ENCODE data around the gene CP.
"Not testable (repeated sequence)": the region's sequence is repeated elsewhere in the genome, so short reads cannot be mapped to it uniquely, and the experiment has no call there.

CP gene

DNA sequence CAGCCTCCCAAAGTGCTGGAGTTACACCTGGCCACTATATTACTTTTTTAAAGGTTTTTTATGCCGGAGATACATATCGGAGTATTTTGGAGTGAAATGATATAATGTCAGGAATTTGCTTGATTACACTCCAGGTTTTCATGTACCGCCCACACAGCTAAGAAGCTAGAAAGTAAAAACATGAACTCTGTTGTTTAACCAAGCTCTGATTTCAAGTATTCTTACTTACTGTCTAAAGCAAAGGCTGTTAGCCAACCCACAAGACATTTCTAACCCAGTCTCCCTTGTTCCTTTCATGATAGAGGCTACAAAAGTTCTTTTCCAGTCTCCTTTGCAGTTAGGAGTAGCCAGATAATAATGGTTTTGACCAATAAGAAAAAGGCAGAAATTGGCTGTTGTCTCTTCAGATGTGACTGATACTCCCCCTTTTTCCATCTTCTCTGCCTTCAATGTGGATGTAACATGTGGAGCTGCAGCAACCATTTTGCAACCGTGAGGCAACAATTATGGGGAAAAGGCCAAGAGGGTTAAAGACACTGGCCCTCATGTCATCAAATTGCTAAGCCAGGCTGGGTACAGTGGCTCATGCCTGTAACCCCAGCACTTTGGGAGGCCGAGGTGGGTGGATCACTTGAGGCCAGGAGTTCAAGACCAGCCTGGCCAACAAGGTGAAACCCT is 6.1 kb upstream of the CP start:
- no peak for DNase-seq (ENCODE audit: low spot score)

DNA sequence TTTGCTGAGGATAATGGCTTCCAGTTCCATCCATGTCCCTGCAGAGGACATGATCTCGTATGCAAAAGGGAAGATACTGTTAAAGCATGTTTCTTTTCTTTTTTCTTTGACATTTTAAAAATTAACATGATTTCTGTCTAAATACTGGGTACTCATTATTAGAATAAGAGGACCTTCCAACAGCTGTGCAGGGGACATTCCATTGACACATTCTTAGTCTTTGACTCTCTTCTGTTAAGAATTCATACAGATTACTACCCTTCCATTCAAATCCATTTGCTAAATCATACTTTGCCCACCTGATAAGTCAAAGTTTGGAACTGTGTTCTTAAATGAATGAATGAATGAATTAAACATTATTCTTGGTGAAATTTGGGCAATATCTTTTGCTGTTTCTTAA is 5.1 kb upstream of the CP start:
- peak; percentile 49 for DNase-seq (ENCODE audit: low spot score)

DNA sequence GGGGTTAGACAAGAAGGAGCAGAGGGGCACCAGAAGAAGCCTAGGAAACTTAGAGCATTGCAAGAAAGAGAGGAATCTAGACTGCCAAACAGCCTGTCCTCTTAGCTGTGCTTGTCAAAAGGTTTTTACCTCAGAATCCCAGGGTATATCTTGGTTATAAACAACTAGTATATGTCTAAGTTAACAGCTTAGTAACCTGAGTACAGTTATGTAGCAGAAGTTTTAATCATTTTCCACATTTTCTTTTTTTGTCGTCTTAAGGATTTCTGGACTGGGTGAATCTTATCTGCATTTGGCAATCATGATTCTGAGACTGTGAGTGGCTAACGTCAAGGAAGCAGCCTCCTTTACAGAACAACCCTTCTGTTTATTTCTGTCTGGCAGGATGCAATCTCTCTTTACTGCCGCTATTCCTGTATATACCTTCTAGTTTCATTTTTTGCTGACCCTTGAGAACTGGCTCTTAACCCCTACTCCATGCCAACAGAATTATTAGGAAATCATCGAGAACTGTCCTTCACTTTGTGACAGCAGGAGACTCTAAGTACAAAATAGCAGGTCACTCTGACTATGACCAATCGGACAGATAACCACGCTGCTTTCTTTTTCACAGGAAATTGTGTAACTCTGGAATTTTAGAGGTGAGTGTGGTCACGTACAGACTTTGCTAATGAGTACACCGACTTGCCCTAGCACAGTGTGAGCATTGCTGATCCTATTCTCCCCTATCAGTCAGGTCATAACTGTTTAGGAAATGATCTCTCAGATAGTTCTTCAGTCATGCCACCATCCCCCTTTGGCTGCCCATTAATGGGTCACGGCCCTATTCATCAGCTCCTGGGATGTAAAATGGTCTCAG is 3.3 kb upstream of the CP start:
- peak; percentile 98 for DNase-seq (ENCODE audit: low spot score)

DNA sequence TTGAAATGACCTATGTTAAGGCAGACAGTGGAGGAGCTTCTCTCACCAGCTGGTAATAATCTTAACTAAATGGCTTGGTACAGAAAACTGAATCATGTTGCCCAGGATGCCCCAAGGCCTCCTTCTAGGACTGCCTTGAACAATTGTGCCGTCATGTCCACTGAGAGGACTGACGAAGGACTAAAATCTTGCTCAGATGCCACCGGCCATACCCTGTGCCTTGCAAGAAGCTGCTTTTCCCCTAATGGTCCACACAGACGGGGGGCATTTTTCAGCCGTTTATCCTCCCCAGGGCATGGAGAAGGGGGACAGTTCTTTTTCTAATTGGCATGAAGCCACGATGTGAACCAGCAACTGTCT is 1.8 kb upstream of the CP start:
- no peak for DNase-seq (ENCODE audit: low spot score)

DNA sequence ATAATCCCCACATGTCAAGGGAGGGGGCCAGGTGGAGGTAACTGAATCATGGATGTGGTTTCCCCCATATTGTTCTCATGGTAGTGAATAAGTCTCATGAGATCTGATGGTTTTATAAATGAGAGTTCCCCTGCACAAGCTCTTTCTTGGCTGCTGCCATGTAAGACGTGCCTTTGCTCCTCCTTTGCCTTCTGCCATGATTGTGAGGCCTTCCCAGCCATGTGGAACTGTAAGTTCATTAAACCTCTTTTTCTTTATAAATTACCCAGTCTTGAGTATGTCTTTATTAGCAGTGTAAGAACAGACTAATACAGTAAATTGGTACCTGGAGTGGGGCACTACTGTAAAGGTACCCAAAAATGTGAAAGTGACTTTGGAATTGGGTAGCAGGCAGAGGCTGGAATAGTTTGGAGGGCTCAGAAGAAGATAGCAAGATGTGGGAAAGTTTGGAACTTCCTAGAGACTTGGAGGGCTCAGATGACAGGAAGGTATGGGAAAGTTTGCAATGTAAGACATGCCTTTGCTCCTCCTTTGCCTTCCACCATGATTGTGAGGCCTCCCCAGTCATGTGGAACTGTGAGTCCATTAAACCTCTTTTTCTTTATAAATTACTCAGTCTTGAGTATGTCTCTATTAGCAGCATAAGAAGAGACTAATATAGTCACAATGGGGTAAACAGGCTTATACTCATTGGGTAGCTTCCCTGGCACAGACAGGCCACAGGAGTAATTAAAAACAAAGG is 2.1 kb downstream of the CP start:
- not testable (repeated sequence) for DNase-seq (ENCODE audit: low spot score)

DNA sequence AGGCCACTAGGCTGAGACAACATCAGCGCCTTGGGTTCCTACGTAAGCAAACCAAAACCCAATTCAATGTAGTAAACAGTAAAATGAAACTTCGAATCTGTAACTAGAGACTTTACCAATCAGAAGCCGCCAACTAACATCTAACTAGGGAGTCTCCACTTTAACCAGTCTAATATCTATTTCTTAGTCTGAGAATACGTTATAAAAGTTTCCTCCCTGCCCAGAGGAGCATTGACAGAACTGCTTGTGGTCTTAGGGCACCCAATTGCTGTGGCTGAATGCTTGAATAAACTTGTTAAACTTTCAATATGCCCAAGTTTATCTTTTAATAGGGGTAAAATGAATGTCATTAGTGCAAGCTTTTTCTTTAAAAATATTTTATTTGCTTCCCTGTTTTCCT is 4.3 kb downstream of the CP start:
- DNase-seq (ENCODE audit: low spot score): no peak

DNA sequence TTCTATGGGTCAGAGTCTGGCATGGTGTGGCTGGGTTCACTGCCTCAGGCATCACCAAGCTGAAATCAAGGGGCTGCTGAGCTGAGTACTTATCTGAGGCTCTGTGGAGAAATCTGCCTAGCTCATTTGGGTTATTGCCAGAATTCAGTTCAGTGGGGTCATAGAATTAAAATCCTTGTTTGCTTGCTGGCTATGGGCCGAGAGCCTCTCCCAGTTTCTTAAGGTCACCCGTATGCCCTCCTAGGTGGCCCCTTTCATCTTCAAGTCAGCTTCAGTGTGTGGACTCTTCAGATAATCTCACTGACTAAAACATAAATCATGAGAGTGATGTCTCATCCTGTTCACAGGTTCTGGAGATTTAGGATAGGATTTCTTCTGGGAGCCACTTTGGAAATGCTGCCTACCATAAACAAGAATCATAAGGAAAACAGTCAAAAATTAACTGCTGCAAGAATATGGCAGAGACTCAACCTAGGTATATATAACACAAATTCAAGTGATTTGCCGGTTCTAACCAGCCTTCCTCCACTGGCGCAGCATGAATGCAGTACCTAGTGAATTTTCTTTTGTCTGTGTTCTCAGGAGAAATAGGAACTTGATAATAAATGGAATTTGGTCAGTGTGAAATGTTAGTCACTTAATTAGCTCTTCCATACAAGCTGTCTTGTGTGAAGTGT is 5.3 kb downstream of the CP start:
- no peak for DNase-seq (ENCODE audit: low spot score)

DNA sequence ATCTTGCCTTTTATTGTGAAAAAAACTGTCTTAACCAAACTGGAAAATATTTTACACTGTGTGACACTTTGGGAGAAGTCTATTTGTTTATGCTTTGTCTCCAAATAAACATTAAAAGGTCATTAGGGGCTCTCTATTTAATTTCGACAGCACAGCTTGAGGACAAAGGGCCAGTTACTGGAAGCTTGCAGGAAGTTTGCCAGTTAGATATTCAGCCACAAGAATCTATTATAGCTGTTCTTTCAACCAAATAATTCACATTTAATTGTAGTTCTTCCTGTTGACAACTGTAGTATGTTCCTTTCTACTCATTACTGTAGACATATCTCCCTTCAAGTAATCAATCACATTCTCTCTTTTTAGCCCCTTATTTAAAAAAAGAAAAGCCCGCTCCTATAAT is 6.1 kb downstream of the CP start:
- no peak for DNase-seq (ENCODE audit: low spot score)

DNA sequence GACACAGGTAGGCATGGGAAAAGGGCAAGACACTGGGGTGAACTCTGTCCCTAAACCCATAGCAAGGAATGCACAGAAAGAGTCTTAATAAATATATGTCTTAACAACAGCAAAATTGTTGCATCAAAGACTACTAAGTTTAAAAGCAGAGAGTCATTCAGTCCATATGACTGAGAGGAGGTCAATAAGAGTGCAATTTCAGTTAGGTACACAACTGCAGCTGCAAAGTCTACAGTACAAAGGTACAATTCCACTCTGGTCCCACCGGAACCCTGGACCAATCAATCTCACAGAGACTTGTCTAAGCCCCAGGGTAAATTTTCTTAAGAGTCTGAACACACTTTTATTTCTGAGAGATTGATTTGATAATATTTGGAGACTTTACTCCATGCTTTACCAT is 6.9 kb downstream of the CP start:
- DNase-seq (ENCODE audit: low spot score): no peak

DNA sequence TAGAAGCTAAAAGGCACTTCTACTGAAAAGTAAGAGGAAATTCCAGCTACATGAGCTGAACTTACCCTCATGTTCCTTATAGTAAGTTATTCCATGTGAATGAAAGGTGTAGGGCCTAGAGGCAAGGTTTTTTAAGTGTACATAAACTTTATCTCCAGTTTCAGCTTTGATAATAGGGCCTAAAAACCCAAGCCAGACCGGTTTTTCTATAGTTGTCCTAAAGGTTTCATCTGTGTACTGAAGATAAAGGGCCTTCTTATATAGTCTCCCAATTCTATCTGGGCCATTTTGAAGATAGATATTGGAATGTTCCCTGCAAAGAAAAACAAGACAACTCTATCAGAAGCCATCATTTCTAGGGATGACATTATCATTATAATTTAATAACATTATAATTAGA is 9.2 kb downstream of the CP start:
- DNase-seq (ENCODE audit: low spot score): no peak

DNA sequence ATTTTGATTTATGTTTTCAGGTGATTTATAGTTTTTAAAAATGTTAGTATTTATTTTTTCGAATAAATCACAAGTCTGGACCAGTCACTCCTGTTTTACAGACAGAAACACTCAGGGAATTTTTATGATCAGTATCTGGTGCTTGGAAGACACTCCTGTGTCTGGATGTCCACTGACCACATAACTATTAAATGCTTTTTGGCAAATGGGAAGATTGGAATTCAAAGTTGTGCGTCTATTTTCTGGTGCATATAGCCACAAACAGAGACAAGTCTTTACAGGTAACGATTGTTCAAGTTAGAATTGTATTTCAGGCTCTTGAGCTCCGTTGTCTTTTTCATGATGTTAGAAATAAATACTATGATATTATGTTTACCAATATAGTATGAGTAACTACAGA is 12.2 kb downstream of the CP start:
- no peak for DNase-seq (ENCODE audit: low spot score)

DNA sequence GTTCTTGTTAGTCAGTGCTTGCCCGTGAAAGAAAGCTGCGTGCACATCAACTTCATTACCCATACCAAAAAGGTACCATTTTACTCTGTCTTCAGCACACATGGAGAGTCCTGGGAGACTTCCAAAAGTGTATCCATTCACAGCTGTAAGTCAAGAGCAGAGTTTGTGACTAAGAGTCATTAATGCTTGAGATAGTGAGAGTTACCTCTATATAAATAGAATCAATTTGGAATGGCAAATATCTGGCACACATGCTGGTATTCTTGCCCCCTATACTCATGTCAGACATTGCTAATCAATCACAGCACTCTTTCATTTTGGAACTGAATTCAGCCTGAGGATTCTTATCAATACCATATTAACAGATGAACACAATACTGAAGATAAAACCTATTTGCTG is 14.2 kb downstream of the CP start:
- no peak for DNase-seq (ENCODE audit: low spot score)

DNA sequence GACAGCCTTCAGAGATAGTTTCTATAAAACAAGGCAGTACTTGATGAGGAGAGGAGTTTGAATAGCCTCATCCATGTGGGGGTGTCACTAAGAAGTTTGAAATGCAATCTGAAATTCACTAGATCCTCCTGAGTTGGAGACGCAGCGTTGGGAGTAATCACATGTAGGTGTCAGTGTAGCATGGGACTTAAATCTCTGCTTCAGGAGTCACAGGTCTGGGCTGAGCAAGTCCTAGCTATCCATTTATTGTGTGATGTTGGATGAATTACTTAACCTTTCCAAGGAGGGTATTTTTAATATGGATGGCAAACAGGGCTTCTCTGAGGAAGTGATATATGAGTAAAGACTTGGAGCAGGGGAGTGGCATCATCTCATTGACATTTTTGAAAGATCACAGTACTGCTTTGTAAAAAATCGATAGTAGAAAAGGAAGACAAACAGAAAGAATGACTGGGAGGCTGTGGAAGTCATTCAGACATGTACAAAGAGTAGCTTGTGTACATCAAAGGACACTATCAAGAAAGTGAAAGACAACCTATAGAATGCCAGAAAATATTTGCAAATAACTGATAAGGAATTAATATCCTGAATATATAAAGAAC is 17.1 kb downstream of the CP start:
- no peak for DNase-seq (ENCODE audit: low spot score)

DNA sequence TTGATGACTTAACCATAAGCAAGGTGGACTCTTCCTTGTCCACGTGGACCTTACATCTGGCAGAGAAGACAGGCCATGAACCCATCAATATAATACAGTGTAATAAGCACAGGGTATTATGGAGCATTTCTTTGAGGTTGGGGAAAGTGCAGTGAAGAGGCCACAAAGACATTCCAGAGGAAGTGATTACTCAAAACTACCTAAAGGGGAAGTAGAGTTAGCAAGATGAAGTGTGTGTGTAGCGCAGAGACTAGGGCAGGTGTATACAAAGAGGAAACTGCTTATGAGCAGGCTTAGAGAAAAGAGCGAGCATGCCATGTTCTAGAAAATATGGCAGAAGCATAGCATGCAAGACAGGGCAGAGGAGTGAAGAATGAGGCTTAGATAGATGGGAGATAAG is 17.9 kb downstream of the CP start:
- DNase-seq (ENCODE audit: low spot score): no peak

DNA sequence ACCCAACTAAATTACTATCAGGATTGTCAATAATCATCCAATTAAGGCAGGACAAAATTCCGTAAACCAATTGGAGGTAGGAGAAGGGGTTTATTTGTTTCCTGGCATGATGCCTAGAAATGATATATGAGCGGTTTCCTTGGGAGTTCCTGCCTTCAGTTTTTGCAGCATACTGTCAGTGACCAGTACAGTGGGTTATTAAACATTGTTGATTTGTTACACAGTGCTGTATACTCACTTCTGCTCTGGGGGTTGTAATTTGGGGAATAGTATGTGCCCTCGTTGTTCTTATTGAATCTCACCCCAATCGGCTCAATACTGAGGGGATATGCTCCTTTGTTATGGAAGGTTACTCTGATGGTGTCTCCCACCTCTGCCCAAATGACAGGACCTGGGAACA is 22.2 kb downstream of the CP start:
- DNase-seq (ENCODE audit: low spot score): no peak

DNA sequence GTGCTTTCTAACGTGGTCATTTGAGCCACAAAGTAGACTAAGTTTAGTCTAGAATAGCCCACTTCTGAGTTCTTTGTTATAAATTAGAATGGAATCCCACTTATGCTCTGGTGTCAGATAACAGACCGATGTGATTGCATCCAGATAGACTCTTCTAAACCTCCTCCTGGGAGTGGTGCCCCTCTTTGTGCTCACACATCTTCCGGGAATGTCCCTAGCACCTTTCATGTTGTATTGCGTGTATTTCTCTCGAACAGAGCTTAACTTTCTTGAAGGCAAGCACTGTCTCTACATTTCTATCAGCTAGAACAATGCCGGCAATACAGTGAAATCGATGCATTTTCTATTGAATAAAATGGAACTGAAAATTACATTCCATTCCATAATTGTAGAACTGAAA is 23.0 kb downstream of the CP start:
- DNase-seq (ENCODE audit: low spot score): no peak

DNA sequence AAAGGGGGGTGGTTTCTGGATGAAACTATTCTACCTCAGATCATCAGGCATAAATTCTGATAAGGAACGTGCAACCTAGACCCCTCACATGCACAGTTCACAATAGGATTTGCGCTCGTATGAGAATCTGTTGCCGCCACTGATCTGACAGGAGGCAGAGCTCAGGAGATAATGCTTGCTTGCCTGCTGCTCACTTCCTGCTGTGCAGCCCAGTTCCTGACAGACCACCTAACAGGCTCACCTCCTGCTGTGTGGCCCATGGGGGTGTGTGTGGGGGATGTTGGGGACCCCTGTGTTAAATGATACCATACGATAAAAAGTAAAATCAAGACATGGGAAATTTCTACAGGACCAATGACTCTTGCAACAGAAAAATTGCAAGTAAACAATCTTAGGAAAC is 24.0 kb downstream of the CP start:
- no peak for DNase-seq (ENCODE audit: low spot score)

DNA sequence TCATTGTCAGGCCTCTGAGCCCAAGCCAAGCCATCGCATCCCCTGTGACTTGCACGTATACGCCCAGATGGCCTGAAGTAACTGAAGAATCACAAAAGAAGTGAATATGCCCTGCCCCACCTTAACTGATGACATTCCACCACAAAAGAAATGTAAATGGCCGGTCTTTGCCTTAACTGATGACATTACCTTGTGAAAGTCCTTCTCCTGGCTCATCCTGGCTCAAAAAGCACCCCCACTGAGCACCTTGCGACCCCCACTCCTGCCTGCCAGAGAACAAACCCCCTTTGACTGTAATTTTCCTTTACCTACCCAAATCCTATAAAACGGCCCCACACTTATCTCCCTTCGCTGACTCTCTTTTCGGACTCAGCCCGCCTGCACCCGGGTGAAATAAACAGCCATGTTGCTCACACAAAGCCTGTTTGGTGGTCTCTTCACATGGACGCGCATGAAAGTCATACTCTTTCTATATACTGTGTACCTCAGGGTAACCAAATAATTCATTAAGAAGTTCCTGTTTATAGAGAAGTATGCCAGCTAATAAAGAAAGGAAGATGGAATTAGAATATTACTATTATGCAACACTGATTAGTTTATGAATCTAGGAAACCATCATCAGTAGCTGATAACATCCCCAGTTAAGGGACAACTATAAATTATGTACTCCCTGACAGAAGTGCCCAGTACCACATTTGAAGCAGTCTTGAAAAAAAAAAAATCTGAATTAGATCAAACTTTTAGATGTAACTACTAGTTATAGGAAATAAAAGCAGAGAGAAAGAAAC is 24.6 kb downstream of the CP start:
- not testable (repeated sequence) for DNase-seq (ENCODE audit: low spot score)

DNA sequence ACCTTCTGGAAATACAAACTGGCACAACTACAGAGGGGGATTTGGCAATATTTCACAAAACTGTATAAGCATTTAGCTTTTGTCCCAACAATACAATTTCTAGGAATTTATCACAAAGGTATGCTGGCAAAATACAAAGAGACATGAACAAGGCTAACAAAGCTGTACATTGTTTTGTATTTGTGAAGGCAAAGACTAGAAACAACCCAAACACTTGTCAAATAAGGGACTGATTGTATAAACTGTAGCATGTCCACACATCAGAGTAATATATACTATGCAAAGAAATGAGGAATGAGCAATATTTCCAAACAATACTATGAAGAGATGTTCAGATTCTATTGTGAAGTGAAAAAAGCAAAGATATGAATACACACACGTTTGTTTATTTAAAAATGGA is 26.4 kb downstream of the CP start:
- DNase-seq (ENCODE audit: low spot score): no peak

DNA sequence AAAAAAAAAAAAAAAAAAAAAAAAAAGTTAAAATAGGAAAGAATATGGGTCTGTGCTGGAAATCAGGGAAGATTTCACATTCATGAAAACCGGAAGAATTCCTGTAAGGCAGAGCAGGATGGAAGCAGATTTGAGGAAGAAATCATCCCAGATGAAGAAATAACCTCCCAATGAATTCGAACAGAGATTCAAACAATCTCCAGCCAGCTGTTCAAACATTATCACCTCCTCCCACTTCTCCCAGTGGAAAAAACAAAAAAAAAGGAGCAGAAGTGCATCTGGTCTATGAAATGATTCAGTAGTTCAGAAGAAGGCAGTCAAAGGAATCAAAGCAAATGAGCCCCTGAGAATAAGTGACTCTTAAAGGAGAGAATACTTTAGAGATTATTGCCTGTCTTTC is 33.1 kb downstream of the CP start:
- no peak for DNase-seq (ENCODE audit: low spot score)

DNA sequence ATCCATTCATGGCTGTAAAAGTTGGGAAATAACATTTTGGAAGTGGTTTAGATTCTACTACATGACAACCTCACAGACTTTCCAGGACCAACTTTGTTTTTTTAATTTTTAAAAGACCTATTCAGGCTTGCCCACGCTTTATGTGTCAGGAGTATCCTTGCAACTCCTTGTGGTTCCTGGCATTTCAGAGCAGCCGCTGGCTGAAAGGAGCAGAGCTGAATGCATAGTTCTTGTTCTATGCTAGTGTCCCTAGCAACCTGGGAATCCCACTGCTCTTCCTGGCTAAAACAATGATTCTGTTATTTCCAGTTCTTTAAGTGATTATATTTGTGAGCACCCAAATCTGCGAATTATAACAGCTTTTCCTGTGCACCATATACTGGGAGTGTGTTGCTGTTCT is 34.9 kb downstream of the CP start:
- no peak for DNase-seq (ENCODE audit: low spot score)

Measured in kidney tubule cell (primary cell).